Left forelimb (tissue), 1 donor: Measurements from ENCODE around the gene EVX1.
A peak's percentile ranks its signal among the peaks of the same experiment; 100 is the strongest.

Experiments used
- DNase-seq: peaks from one replicate; pipeline ENCODE4 v3.0.0-alpha.2; 2018; ENCODE audit warnings: low spot score

The EVX1 gene

GRCh38 chr7:27205325-27206280, 37.0 kb upstream of the EVX1 start:
- DNase-seq = no peak

DNA sequence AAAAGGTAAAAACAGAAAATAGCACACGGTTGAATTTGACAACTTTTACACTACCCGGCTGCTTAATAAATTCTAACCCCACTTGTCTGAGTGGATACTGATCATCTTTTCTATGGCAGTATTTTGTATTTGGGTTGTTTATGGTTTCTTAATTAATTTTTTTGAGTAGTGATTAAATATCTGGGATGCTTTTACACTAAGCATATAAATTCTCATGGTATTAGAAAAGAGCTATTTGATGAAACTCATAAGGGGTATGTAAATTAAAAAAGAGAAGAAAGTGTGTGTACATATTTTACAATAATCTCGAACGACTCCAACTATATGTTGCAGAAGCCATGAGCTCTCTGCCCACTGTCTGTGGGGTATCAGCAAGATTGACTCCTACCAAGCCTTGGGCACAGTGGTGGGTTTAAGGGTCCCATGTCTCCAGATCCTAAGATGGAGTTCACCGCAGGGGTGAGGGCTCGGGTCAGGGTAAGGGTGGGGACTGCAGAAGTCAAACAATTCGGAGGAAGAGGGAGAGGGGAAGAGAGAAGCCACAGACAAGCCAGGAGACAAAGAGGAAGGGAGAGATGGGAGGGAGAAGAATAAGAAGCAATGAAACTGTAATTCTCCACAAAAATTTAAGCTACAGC, 35.1 kb upstream of the EVX1 start:
- no peak for DNase-seq

DNA sequence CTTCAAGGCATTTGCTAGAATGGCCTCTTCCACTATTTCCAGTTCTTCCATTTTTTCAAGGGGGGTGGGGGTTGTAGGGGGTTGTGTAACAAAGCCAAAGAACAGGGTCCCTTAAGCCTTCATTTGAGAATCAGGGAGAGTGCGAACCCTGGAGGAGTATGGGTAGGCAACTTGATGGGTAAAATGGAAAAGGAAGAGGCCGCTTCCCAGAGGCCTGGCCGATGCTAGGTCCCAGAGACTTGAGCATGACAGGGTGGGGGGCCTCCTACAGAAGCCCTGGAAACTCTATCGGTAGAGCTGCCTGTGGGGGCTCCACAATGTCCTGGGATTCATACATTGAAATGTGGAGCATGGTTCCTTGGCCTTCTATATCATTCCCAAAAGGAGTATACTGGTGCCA, 33.6 kb upstream of the EVX1 start:
- DNase-seq = no peak

DNA sequence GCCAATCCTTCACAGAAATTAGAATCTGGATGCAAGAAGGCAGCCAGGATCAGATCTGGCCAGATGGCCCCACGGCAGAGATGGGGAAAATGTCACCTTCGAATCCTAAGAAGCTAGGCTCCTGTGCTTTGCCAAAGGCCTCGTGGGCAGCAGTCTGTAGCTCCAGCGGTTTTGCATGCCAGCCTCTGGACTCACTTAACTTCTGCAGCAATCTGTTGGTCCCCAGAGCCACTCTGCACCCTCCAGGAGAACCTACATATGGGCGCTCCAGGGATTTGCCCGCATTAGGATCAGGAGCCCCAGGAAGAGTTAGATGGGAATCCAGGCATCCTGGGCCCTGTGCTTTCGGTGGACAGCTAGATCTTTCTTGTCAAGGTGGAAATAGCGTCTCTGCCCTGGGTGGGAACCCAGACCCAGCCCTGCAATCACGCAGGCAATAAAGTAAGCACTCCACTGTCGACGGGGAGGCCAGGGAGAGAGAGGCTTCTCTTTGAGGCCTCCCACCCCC, 32.6 kb upstream of the EVX1 start:
- no peak for DNase-seq

DNA sequence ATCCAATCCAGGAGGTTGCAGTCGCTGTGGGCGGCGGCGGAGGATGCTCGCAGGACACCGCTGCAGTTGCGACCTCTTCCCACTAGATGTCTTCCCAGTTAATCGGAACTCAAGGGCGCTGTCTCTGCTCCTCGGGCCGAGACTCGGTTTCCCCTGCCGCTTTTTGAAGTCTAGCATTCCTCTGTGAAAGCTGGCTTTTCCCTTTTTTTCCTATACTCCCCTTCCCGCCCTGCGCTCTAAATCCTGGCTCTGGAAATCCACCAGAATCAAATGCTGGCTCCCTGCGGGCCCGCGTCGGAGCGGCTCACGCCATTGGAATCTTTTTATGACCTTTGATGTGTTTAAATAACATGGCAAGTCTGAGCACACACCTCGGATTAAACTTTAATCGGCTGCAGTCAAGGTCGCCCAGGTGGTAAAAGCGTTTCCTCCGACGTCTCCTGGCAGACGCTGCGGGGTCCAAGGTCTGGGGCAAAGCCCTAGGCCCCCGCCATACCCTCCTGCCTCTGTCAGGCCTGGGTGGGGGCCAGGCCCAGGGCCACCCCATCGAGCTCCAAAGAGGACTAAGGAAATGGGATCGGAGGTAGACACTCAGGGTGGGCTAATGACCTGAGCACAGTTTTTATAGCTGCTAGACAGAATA, 32.0 kb upstream of the EVX1 start:
- DNase-seq = peak; percentile 83

GRCh38 chr7:27211084-27211446, 31.5 kb upstream of the EVX1 start:
- DNase-seq = no peak

DNA sequence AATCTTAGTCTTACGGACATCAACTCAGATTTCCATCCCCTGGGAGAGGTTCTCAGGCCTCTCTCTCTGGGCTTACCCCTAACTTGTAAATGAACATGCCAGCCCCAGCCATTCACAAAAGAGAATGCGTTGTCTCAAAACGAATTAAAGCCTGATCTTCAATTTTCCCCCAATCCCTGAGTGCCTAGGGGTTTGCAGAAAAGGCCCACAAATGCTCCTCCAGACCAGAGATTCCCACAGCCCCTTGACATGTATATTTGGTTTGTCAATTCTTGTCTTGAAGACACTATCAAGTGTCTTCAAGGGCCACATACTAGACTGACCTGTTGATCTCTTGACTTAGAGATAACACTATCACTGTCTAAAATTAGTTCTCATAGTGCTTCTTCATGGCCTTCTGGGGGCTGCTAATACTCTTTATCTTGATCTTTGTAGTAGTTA, 30.8 kb upstream of the EVX1 start:
- no peak for DNase-seq

- no peak for DNase-seq
These were observed 29.8 kb upstream of the EVX1 start for GRCh38 chr7:27212497-27213432.

GRCh38 chr7:27213433-27214238, 29.0 kb upstream of the EVX1 start:
- DNase-seq = no peak

DNA sequence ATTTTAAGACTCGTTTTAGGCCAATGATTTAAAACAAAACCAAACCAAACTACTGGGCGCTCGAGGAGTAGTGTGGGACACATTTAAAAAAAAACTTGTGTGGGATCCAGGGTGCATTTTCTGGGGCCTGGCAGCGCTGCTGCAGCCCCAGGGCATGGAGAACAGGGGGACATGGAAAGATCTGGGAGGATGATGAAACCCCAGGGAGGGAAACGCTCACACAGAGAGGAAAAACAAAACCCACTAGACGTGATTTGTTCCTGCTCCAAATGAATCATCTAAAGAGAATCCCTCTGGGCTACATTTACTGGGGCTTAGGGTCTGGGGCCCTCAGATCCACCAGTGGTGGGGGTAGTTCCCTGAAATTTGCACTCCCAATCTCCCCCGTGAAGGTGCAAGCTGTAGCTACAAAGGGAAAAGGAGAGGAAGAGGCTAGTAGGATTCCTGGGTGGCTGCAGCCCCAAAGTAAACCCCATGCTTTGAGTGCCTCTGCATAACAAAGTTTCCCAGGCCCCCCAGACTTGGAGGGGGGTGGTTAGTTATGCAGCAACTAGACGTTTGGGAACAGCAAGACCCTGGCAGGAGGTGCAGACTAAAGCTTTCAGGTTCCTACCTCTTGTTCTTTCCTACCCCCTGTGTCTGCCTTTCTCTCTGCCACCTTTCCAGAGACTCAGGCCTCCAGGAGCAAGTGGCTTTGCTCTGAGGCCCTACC, 28.2 kb upstream of the EVX1 start:
- DNase-seq = no peak

DNA sequence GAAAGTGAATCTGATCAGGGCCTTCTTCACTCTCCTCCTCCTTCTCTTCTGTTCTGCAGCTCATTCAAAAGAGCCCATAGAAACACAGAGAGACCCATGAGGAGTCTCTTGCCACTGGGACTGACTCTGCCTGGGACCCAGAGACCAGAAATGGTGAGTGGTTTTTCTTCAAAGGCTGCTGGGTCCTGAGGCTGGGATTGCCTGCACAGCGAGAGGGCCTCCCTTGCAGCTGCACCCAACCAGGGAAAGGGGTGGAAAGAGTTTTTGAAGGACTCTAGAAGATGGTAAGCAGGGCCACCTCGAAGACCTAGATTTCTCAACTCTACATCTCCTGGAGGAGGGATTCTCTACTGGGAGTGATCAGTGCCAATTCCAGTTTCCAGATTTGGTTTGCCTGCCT, 27.2 kb upstream of the EVX1 start:
- no peak for DNase-seq

DNA sequence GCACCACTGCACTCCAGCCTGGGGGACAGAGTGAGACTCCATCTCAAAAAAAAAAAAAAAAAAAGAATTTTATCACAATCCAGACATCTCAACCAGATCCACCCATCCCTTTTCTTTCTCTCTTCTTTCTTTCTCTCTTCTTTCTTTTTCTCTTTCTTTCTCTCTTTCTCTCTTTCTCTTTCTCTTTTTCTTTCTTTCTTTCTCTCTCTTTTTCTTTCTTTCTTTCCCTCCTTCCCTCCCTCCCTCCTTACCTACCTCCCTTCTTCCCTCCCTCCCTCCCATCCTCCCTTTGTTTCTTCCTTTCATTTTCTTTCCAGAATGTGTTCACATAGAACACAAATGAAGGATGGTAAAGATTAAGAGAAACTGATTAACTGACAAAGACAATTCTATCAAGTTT, 24.7 kb upstream of the EVX1 start:
- no peak for DNase-seq

DNA sequence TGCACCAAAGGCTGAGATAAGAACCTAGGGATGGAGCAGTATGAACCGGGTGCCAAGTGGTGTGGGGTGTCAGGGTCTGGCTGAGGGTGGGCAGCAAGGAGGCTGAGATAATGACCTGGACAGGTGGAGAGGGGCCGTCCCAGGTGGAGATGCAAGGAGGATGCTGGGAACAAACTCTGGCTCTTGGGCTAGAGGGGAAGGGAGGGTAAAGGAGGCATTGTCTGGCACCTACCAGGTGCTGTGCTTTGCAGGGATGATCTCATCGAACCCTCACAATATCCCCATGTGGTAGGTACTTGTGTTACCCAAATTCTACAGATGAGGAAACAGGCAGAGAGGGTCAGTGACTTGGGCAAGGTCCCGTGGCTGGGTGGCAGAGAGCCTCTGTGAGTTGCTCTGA, 22.8 kb upstream of the EVX1 start:
- no peak for DNase-seq

DNA sequence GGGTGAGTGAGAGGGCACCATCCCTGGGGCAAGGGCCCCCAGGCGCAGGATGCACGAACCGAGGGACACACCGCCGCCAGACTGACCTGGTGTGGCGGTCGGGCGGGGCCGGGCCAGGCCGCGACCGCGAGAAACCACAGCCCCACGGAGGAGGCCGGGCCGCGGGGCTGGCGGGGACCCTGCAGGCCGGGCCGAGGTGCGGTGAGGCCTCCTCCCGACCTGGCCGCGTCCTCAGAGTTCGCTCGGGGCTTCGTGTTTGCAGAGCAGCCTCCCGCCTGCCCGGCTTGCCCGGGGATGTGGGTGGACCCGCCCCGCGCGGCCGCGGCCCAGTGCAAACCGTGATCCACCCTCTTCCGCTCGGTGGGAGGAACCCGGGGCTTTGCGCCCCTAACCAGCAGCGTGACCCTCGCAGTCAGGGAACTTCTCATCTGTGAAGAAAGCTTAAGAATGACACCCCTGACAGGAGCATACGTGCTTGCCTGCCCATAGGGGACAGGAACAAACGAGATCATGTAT, 22.1 kb upstream of the EVX1 start:
- no peak for DNase-seq

- DNase-seq = no peak
These were observed 21.3 kb upstream of the EVX1 start for GRCh38 chr7:27221201-27221797.

GRCh38 chr7:27223941-27224575, 18.5 kb upstream of the EVX1 start:
- no peak for DNase-seq

DNA sequence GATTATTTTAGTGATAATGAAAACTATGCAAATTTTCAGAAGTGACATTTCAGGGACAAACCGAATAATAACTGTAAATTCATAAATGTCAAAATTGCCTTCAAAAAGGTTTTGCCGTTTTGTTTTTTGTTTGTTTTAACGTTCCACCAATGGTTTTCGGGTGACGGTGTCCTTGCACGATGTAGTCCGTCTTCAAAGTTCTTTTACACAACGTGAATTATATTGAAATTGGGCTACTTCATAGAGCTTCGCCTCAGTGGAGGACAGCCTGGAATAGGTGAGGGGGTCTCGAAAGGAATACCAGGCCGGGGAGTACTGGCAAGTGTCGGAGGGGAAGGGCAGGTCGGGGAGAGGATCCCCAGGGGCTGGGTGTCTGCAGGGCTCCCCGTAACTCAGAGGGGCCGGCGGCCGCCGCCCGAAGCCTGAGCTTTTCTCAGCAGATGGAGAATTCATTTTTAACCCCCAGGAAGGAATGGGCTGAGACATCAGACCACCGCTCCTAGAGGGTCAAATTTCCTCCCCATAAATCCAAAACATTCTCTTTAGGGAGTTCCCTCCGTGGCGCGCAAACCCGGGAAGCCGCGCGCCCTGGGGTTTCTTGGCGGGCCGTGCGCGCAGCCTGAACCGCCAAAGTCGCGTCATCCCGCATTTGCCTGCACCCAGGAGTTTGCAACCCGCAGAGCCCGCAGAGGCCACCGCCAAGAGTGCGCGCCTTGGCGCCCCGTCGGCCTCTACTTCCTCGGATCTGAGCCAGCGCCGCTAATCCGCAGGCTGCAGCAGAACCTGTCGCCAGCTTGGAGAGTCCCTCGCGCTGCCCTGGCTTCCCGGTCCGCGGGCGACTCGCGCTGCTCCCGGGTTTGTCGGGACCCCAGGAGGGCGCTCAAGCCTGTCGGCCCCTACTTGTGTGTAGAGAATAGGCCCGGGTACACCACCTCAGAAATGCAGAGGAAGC, 17.3 kb upstream of the EVX1 start:
- peak; percentile 67 for DNase-seq

- no peak for DNase-seq
These were observed 13.2 kb upstream of the EVX1 start for GRCh38 chr7:27229448-27229847.
